Caco-2 (cell line): Measurements from ENCODE around the gene OLFM2. TPM values are rescaled to one million over a fixed set of nuclear protein-coding genes. Genes with fewer than 3 reads are reported as not detected.

ENCODE experiments used
- BruUV-seq: library from RNA; stranded (reverse); fragments of 400-500 nt; replicated peaks from 2 replicates; lab custom pipeline; 2021; lab: Mats Ljungman, UMichigan
- CTCF ChIA-PET: fragments of 300-600 bp; sonication (Branson Sonifier 250); formaldehyde crosslinking; loops from one replicate; lab custom pipeline; 2022; ENCODE audit warnings: antibody characterized with exemption; lab: Charles Lee
- POLR2A ChIA-PET: fragments of 300-600 bp; sonication (Branson Sonifier 250); formaldehyde crosslinking; loops from one replicate; lab custom pipeline; 2022; ENCODE audit warnings: antibody characterized with exemption; lab: Charles Lee
- DNase-seq, 2 experiments: peaks; one replicate each; pipeline versions ENCODE4 v3.0.0 to v3.0.0-alpha.2; 2020 to 2022
- H3K27me3 ChIP-seq: replicated peaks from 2 replicates; pipeline ENCODE4 v1.6.0; 2011; ENCODE audit warnings: low read length; ENCODE audit not compliant: control insufficient read depth, insufficient read depth
- H3K36me3 ChIP-seq: 2 replicates; pipeline ENCODE4 v1.5.1; 2011; ENCODE audit warnings: low read length; ENCODE audit not compliant: control insufficient read depth, insufficient read depth
- H3K4me1 ChIP-seq: fragments of 250-450 bp; sonication (Bioruptor Pico); 2 replicates; pipeline ENCODE4 v1.5.1; 2020; ENCODE audit warnings: mild to moderate bottlenecking
- H3K4me3 ChIP-seq: 2 replicates; pipeline ENCODE4 v1.5.1; 2011; ENCODE audit warnings: low read depth, mild to moderate bottlenecking, control low read depth, low read length
- H3K9me3 ChIP-seq: fragments of 250-450 bp; sonication (Bioruptor Pico); 2 replicates; pipeline ENCODE4 v1.5.1; 2020; ENCODE audit warnings: mild to moderate bottlenecking, moderate library complexity
- H3K27ac Mint-ChIP-seq: one replicate; pipeline ENCODE4 v1.8.0; 2022; ENCODE audit warnings: mixed read lengths; ENCODE audit not compliant: unreplicated experiment
- H3K27me3 Mint-ChIP-seq: one replicate; pipeline ENCODE4 v1.8.0; 2022; ENCODE audit warnings: mixed read lengths; ENCODE audit not compliant: insufficient read depth, unreplicated experiment
- H3K36me3 Mint-ChIP-seq: one replicate; pipeline ENCODE4 v1.8.0; 2022; ENCODE audit warnings: mild to moderate bottlenecking, mixed read lengths; ENCODE audit not compliant: insufficient read depth, unreplicated experiment
- H3K4me1 Mint-ChIP-seq: one replicate; pipeline ENCODE4 v1.8.0; 2022; ENCODE audit warnings: low read depth, mixed read lengths; ENCODE audit not compliant: unreplicated experiment
- H3K4me3 Mint-ChIP-seq: one replicate; pipeline ENCODE4 v1.8.0; 2022; ENCODE audit warnings: mild to moderate bottlenecking, moderate library complexity, mixed read lengths; ENCODE audit not compliant: unreplicated experiment
- H3K9me3 Mint-ChIP-seq: one replicate; pipeline ENCODE4 v1.8.0; 2022; ENCODE audit warnings: mixed read lengths; ENCODE audit not compliant: unreplicated experiment
- CTCF ChIP-seq, 2 experiments: fragments of 200-600 bp in 1 of 2; IDR thresholded peaks; 1 replicate in 1 of 2; 2 replicates in 1 of 2; pipeline versions ENCODE4 v1.5.1 to v1.8.0; 2011 to 2022; ENCODE audit warnings: antibody characterized with exemption in 1 of 2, control low read depth in 1 of 2, inconsistent platforms in 1 of 2, low read depth in 1 of 2, low read length in 1 of 2, mild to moderate bottlenecking in 1 of 2, moderate library complexity in 1 of 2; ENCODE audit not compliant: insufficient read depth in 1 of 2, severe bottlenecking in 1 of 2, unreplicated experiment in 1 of 2
- intact Hi-C: fragments of 100-400 bp; cut with micrococcal nuclease; formaldehyde crosslinking; loops from one replicate; pipeline ENCODE4 v1.10.0; 2022; ENCODE audit not compliant: unreplicated experiment
- total RNA-seq: library from RNA; stranded (reverse); gene quantifications from 2 replicates; pipeline ENCODE4 v1.2.3, GENCODE V29; 2022

OLFM2 gene
- total RNA-seq, 1 experiment from 2014 or later = 0.34 TPM

GRCh38 chr19:9911524-9912185, 24.7 kb downstream of the OLFM2 start:
- Histone ChIP-seq H3K4me1 (no peaks in the 10 kb centered on the region), H3K36me3 (no peaks in the 10 kb centered on the region), H3K9me3 (no peaks in the 10 kb centered on the region), H3K4me3 (no peak overlapping the region), H3K27me3 (no peaks in the 10 kb centered on the region)
- H3K36me3 Mint-ChIP-seq = no peaks in the 10 kb centered on the region
- H3K4me1 Mint-ChIP-seq = no peaks in the 10 kb centered on the region
- peaks cover 5% of the 10 kb centered on the region for H3K27me3 Mint-ChIP-seq
- BruUV-seq = no TSS peak
- ChIA-PET POLR2A (no interaction called here), CTCF (no interaction called here)
- DNase-seq = no peak
- H3K4me3 Mint-ChIP-seq = no peak overlapping the region
- no peak for TF ChIP-seq CTCF (IDR thresholded peaks at IDR 0.05; ENCODE audit: insufficient read depth in 1 of 2, low read depth in 1 of 2, low read length in 1 of 2, severe bottlenecking in 1 of 2, unreplicated experiment in 1 of 2)
- no peak overlapping the region for H3K27ac Mint-ChIP-seq
- intact Hi-C loops = no loop called here
- no peaks in the 10 kb centered on the region for H3K9me3 Mint-ChIP-seq

- Histone ChIP-seq H3K4me3 (no peak overlapping the region), H3K36me3 (no peaks in the 10 kb centered on the region), H3K27me3 (no peaks in the 10 kb centered on the region), H3K4me1 (no peaks in the 10 kb centered on the region), H3K9me3 (no peaks in the 10 kb centered on the region)
- no peak for TF ChIP-seq CTCF (IDR thresholded peaks at IDR 0.05; ENCODE audit: insufficient read depth in 1 of 2, low read depth in 1 of 2, low read length in 1 of 2, severe bottlenecking in 1 of 2, unreplicated experiment in 1 of 2)
- Mint-ChIP-seq H3K27ac (no peak overlapping the region), H3K4me1 (no peaks in the 10 kb centered on the region), H3K4me3 (no peak overlapping the region), H3K36me3 (no peaks in the 10 kb centered on the region), H3K9me3 (no peaks in the 10 kb centered on the region), H3K27me3 (peaks cover 5% of the 10 kb centered on the region)
- ChIA-PET CTCF (no interaction called here), POLR2A (no interaction called here)
- intact Hi-C loops = no loop called here
- BruUV-seq = no TSS peak
- no peak for DNase-seq
Observed at GRCh38 chr19:9910625-9911024, 25.7 kb downstream of the OLFM2 start.

- H3K4me1 ChIP-seq = no peaks in the 10 kb centered on the region
- no peak for DNase-seq
- H3K4me3 ChIP-seq = no peak overlapping the region
- H3K4me1 Mint-ChIP-seq = no peaks in the 10 kb centered on the region
- H3K27me3 Mint-ChIP-seq = peaks cover 5% of the 10 kb centered on the region
- H3K9me3 Mint-ChIP-seq = no peaks in the 10 kb centered on the region
- no TSS peak for BruUV-seq
- no peak overlapping the region for H3K4me3 Mint-ChIP-seq
- no peak overlapping the region for H3K27ac Mint-ChIP-seq
- ChIA-PET CTCF (no interaction called here), POLR2A (no interaction called here)
- H3K36me3 Mint-ChIP-seq = no peaks in the 10 kb centered on the region
- H3K36me3 ChIP-seq = no peaks in the 10 kb centered on the region
- TF ChIP-seq CTCF (IDR thresholded peaks at IDR 0.05; ENCODE audit: insufficient read depth in 1 of 2, low read depth in 1 of 2, low read length in 1 of 2, severe bottlenecking in 1 of 2, unreplicated experiment in 1 of 2) = no peak
- intact Hi-C loops = no loop called here
- no peaks in the 10 kb centered on the region for H3K9me3 ChIP-seq
- H3K27me3 ChIP-seq = no peaks in the 10 kb centered on the region
Observed at GRCh38 chr19:9909251-9909650, 27.1 kb downstream of the OLFM2 start.
